ENCODE data around the gene JMJD1C.

The JMJD1C gene

GRCh38 chr10:63436225-63436624, 29.6 kb downstream of the JMJD1C start:
- Histone ChIP-seq H3F3A (ENCODE audit: control insufficient read depth, insufficient read depth) (no peaks in the 10 kb centered on the region), H3K4me2 (ENCODE audit: low read length) (no peak overlapping the region), H3K9me3 (ENCODE audit: control insufficient read depth, insufficient read depth, low read length) (no peaks in the 10 kb centered on the region), H4K20me1 (ENCODE audit: control insufficient read depth, insufficient read depth, low read depth, low read length) (peaks cover 8% of the 10 kb centered on the region), H3K27me3 (ENCODE audit: control insufficient read depth, low read length) (no peaks in the 10 kb centered on the region), H3K79me2 (ENCODE audit: control insufficient read depth, low read length) (peaks cover 72% of the 10 kb centered on the region), H3K4me3 (ENCODE audit: low read length) (no peak overlapping the region), H3K27ac (ENCODE audit: low read depth, low read length) (no peak overlapping the region), H3K9me2 (replicated peaks; ENCODE audit: control insufficient read depth, low read length) (no peaks in the 10 kb centered on the region), H3K4me1 (ENCODE audit: control insufficient read depth, low read length) (peaks cover 3% of the 10 kb centered on the region; the same call in 1 of the 2 replicates), H3K36me3 (ENCODE audit: control insufficient read depth, low read length) (no peaks in the 10 kb centered on the region)
- TF ChIP-seq CTCF (IDR thresholded peaks at IDR 0.05; ENCODE audit: low read depth, low read length, poor library complexity, severe bottlenecking): no peak
- no peak for TF ChIP-seq EZH2phosphoT487 (IDR thresholded peaks at IDR 0.05; ENCODE audit: borderline replicate concordance, low read length)

GRCh38 chr10:63434866-63435854, 30.6 kb downstream of the JMJD1C start:
- Histone ChIP-seq H3K36me3 (ENCODE audit: control insufficient read depth, low read length) (no peaks in the 10 kb centered on the region), H3K4me3 (ENCODE audit: low read length) (no peak overlapping the region), H3K79me2 (ENCODE audit: control insufficient read depth, low read length) (peaks cover 72% of the 10 kb centered on the region), H3K27ac (ENCODE audit: low read depth, low read length) (no peak overlapping the region), H3K9me3 (ENCODE audit: control insufficient read depth, insufficient read depth, low read length) (no peaks in the 10 kb centered on the region), H3F3A (ENCODE audit: control insufficient read depth, insufficient read depth) (no peaks in the 10 kb centered on the region; the same call in 1 of the 2 replicates), H3K27me3 (ENCODE audit: control insufficient read depth, low read length) (no peaks in the 10 kb centered on the region), H3K9me2 (replicated peaks; ENCODE audit: control insufficient read depth, low read length) (no peaks in the 10 kb centered on the region), H4K20me1 (ENCODE audit: control insufficient read depth, insufficient read depth, low read depth, low read length) (peaks cover 13% of the 10 kb centered on the region; the same call in 1 of the 2 replicates), H3K4me1 (ENCODE audit: control insufficient read depth, low read length) (peaks cover 3% of the 10 kb centered on the region; the same call in 1 of the 2 replicates), H3K4me2 (ENCODE audit: low read length) (no peak overlapping the region)
- TF ChIP-seq CTCF (IDR thresholded peaks at IDR 0.05; ENCODE audit: low read depth, low read length, poor library complexity, severe bottlenecking) (no peak), EZH2phosphoT487 (IDR thresholded peaks at IDR 0.05; ENCODE audit: borderline replicate concordance, low read length) (no peak)

- Histone ChIP-seq H3K27me3 (ENCODE audit: control insufficient read depth, low read length) (no peaks in the 10 kb centered on the region), H3K27ac (ENCODE audit: low read depth, low read length) (no peak overlapping the region), H3K4me2 (ENCODE audit: low read length) (no peak overlapping the region), H3K36me3 (ENCODE audit: control insufficient read depth, low read length) (no peaks in the 10 kb centered on the region), H3F3A (ENCODE audit: control insufficient read depth, insufficient read depth) (peaks cover 3% of the 10 kb centered on the region; the same call in 1 of the 2 replicates), H3K9me3 (ENCODE audit: control insufficient read depth, insufficient read depth, low read length) (no peaks in the 10 kb centered on the region), H4K20me1 (ENCODE audit: control insufficient read depth, insufficient read depth, low read depth, low read length) (peaks cover 10% of the 10 kb centered on the region; the same call in 1 of the 2 replicates), H3K4me1 (ENCODE audit: control insufficient read depth, low read length) (peaks cover 3% of the 10 kb centered on the region; the same call in 1 of the 2 replicates), H3K9me2 (replicated peaks; ENCODE audit: control insufficient read depth, low read length) (no peaks in the 10 kb centered on the region), H3K79me2 (ENCODE audit: control insufficient read depth, low read length) (peaks cover 80% of the 10 kb centered on the region), H3K4me3 (ENCODE audit: low read length) (no peak overlapping the region)
- TF ChIP-seq CTCF (IDR thresholded peaks at IDR 0.05; ENCODE audit: low read depth, low read length, poor library complexity, severe bottlenecking) (no peak), EZH2phosphoT487 (IDR thresholded peaks at IDR 0.05; ENCODE audit: borderline replicate concordance, low read length) (no peak)
These were observed 33.6 kb downstream of the JMJD1C start for GRCh38 chr10:63431962-63432797.
